GM12875 (cell line): Measurements from ENCODE around the gene NCOR2.

Experiments
- H3K4me3 ChIP-seq: one replicate; pipeline ENCODE4 v1.5.1; 2011; ENCODE audit warnings: low read depth, low read length, control low read depth
- TF ChIP-seq, protein P1 (sequence below): IDR thresholded peaks from 2 replicates; pipeline ENCODE4 v1.5.1; 2011; ENCODE audit warnings: low read depth, mild to moderate bottlenecking, control low read depth, inconsistent platforms, low read length, moderate library complexity, borderline replicate concordance; ENCODE audit not compliant: insufficient read depth

Gene NCOR2

DNA sequence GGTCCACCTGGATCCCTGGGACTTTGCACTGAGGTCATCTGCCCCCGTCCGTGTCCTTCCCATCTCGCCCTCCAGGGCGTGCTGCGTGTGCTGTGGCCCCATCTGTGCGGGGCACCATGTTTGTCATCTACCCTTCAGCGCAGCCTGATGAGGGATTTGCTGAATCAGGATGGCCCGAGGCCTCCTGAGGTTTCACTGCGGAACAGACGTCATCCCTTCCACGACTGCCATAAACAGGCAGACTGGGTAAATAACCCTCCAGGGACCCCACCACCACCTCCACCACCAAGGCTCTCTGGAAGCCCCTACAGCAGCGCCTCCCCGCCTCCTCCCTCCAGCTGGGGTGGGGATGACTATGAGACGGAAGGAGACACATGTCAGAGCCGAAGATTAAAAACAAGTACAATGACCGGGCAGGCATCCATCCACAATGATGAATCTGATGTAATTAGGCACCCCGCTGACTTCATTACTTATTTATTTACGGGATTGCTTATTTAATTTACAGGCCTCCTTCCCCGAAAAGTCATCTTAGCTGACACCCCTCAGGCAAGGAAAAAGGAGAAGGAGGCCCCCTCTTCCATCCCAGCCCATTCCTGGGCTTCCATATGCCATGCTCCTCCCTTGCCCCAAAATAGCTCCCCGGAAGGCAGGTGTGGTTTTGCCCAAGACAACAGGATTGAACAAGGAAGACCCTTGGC, 39.4 kb downstream of the NCOR2 start:
- TF ChIP-seq, protein P1, sequence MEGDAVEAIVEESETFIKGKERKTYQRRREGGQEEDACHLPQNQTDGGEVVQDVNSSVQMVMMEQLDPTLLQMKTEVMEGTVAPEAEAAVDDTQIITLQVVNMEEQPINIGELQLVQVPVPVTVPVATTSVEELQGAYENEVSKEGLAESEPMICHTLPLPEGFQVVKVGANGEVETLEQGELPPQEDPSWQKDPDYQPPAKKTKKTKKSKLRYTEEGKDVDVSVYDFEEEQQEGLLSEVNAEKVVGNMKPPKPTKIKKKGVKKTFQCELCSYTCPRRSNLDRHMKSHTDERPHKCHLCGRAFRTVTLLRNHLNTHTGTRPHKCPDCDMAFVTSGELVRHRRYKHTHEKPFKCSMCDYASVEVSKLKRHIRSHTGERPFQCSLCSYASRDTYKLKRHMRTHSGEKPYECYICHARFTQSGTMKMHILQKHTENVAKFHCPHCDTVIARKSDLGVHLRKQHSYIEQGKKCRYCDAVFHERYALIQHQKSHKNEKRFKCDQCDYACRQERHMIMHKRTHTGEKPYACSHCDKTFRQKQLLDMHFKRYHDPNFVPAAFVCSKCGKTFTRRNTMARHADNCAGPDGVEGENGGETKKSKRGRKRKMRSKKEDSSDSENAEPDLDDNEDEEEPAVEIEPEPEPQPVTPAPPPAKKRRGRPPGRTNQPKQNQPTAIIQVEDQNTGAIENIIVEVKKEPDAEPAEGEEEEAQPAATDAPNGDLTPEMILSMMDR: 0 out of 2 replicates have a peak, but pooled peaks have one; percentile 8
- no peak overlapping the region for H3K4me3 ChIP-seq

DNA sequence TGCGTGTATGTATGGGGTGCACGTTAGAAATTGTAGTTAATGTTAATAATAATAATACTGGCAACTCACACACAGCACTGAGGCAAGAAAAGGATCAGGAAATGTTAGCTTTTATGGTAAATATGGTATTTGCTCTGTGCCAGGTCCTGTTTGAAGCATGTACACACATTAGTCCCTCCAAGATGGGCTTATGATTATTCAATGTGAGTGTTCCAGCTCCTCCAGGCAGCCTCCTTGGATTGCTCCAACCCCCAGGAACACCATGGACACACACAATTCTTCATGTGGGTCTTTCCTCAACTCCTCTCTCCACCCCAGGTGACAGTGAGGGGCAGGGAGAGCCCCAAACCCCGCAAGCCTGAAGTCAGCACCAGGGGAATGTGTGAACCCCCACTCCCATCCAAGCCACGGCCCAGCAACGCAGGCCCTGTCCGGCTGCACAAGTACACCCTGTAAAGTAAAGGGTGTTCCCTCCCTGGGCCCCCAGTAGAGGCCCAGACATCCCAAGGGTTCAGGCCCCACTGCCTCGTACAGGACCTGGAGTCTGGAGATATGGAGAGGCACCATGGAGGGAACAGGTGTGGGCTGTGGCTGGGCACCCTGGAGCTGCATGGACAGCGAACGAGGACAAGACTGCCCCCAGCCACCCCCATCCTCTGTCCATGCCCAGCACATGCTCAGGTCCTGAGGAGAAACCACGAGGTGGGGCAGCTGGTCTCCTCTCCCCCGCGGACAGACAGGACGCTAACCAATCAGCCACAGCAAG, 41.3 kb downstream of the NCOR2 start:
- no peak overlapping the region for H3K4me3 ChIP-seq
- TF ChIP-seq, protein P1: no peak

- no peak overlapping the region for H3K4me3 ChIP-seq
- TF ChIP-seq, protein P1: no peak
Observed at GRCh38 chr12:124525455-124525854, 42.0 kb downstream of the NCOR2 start.

- TF ChIP-seq, protein P1: no peak
- H3K4me3 ChIP-seq: no peak overlapping the region
Observed at GRCh38 chr12:124524231-124524925, 43.0 kb downstream of the NCOR2 start.

DNA sequence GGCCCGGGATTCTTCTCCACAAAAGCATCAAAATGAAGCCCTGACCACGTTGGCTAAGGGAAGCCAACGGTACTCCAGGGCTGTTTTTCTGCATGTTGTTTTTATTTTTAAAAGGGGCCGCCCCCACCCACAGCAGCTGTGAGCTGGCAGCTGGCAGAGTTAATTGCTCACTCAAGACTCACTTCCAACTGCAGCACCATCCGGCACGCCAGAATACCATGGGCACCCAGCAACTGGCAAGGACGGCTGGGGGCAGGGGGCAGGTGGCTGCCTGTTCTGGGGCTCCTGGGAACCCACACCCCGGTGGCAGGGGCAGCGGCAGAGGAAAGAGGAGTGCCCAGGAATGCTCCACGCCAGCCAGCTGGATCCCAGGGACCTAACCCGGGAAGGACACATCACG, 44.3 kb downstream of the NCOR2 start:
- no peak overlapping the region for H3K4me3 ChIP-seq
- TF ChIP-seq, protein P1: no peak

DNA sequence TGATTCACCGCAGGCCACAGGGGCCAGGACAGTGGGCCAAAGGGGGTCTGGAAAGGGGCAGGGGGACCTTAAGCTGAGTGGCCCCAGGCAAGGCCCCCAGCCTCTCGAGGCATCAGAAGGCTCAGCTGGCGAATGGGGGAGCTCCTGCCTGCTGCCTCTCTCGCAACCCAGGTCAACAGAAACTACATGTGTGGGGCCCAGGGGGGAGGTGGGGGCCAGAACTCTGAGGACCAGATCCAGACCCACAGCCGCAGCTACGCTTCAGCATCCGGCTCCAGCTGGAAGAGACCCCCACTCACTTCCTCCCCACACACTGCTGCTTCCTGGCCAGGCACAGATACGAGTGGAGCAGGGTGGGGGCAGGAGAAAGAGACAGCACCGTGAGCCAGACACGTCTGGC, 46.5 kb downstream of the NCOR2 start:
- TF ChIP-seq, protein P1: no peak
- H3K4me3 ChIP-seq: no peak overlapping the region
